Inflammatory macrophage (primary cell): Measurements from ENCODE around the gene ETS1.
A peak's percentile ranks its signal among the peaks of the same experiment; 100 is the strongest.

ENCODE experiments used
- DNase-seq, 2 donors: peaks; one replicate each; pipeline ENCODE4 v3.0.0-alpha.2; 2020 to 2022

Gene ETS1

DNA sequence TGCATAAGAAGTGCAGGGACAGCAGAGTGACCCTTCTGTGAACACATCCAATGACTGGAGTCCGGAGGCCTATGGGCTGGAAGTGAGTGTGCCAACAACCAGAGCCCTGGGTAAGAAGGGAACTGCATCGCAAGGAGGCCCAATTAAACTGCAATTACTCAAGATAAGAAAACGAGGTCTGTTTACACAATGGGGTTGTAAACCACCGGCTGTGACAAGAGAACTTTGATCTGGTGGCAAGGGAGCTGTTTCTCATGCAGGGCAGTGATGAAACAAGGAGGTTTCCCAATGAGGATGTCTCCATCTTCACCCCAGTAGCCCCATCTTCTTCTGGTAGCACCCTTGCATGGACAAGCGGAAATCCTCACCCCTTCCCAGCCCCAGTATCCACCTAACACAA, 21.5 kb downstream of the ETS1 start:
- DNase-seq: peak; percentile 80 to 82

DNA sequence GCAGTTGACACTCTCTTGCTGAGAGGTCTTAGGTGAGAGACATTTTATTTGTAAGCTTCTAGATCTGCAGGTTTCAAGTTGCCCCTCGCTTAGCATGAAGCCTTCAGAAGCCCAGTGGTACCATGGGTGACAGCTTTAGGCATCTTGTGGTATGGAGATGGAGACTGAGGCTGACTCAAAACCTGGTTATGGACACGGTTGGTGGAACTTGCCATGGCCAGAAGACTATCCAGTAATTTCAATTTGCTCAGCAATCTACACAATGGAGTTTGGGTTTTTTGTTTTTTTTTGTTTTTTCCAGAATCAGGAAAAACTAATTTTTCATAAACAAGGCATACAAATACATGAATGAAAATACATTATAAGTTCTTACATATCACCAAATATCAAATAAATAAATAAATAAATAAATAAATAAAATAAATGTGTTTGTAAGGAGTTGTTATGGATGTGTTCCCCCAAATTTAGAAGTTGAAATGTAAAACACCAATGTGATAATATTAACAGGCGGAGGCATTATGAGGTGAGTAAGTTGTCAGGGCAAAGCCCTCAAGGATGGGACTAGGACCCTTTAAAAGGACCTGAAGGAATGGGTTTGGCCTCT, 22.6 kb downstream of the ETS1 start:
- no peak for DNase-seq

DNA sequence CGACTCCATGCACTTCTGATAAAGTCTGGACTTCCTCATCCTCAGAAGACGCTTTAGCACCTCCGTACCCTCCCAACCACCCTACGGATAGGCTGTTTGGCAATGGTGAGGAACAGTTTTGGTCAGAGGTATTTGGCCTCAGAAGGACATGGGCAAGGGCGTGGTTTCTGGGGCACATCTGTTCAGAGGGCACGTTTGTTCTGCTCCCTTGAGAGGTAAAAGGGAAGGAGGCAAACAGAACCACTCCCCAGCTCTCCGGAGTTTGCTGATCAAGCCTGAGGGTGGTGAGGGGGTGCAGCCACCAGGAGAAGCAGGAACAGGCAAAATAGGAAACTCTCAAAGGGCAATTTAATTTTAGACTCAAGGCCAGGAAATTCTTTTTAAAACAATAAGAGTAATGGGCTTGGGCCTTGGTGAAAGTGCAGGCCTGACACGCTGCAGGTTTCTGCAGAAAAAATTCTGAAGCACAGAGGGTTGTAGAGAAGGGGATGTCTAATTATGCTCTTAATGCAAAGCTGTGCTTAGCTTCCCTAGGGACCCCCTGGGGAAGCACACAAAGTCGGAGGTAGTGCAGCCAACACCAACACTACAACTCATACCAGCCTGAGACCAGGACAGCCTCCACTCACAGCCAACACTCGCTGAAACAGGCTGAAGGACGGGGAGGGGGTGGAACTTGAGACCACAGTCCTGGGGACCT, 23.3 kb downstream of the ETS1 start:
- peak; percentile 36 to 61 for DNase-seq

DNA sequence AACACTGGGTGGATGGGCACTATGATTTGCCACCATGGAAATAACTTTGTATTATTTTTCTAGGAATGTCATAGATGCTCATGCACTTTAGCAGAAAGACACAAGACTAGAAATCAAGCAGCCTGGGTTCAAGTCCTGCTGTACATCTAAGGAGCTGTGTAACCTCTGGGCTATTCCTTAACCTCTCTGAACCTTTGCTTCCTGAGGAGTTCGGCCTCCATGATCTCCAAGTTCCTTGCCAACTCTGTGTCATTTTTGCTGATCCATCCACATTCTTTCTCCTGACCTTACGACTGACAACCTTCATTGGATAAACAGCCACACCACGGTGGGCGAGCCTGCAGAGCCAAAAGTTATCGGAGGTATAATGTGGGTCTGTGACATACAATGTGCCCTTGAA, 24.1 kb downstream of the ETS1 start:
- no peak for DNase-seq

DNA sequence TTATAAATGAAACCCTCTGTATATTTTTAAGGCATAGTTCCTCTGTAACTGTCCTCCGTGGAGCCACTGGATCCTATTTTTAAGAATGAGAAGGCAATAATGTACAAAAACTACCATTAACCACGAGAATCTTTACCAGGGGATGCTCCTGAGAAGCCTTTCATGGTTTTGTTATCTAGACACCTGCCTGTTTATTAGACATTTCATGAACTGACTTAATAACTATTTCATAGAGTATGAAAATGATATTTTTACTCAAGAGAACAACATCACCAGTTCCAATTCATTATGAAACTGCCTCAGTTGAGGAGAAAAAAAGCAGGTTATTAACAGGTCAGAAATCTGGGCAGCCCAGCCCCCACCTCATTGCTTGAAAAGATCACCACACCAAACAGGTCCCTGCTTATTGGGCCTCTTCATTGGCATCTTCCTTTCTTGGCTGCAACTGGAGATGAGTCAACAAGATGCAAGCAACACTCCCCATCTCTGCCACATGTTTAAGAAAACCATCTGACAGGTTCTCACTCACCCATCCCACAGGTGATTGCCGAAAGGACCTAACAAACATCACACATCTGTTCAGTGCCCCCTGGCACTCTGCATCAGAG, 27.8 kb downstream of the ETS1 start:
- DNase-seq: no peak

DNA sequence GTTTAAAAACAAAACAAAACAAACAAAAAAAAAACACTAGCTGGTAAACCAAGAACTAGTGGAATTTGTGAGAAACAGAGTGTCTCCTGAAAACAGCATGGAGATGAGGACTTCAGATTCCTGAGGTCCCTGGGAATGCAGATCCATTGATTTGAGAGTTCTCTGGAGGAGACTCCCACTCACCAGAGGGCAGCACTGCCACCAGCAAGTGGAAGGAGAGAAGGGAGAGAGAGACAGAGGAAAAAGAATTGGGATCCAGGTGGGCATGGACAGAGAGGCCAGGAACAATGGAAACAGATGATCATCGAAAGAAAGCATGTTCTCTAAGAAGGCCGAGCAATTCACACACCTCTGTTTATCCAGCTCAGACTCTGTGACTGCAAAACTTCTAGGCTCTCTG, 31.8 kb downstream of the ETS1 start:
- no peak for DNase-seq

DNA sequence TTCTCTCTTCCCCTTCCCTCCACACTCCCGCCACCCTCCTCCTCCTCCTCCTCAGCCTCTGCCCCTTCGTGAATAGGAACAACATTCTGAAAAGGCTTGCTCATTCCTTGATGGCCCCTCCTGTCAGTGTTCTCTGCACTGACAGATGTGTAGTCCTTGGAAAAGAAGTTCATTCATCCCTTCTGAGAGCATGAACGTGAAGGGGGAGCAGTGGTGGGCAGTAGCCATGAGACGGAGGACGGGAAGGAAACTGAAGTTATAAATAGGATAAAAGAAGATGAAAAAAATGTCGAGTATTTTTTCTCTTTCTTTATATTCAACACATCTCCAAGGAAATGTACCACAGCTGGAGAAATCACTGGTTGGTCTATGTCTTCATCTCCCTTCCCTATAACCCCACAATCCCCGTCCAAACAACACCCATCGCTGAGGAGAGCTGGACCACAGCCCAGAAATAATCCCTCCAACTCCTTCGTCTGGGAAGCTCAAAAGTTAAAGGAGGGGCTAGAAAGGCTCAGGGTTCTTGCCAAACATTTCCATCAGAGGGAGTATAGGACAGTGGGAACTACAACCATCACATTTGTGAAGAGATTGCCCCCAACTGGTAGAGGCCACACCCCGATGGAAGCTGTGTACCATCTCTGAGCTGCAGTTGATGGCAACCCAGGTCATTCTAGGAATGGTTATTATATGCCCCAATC, 33.5 kb downstream of the ETS1 start:
- no peak for DNase-seq

DNA sequence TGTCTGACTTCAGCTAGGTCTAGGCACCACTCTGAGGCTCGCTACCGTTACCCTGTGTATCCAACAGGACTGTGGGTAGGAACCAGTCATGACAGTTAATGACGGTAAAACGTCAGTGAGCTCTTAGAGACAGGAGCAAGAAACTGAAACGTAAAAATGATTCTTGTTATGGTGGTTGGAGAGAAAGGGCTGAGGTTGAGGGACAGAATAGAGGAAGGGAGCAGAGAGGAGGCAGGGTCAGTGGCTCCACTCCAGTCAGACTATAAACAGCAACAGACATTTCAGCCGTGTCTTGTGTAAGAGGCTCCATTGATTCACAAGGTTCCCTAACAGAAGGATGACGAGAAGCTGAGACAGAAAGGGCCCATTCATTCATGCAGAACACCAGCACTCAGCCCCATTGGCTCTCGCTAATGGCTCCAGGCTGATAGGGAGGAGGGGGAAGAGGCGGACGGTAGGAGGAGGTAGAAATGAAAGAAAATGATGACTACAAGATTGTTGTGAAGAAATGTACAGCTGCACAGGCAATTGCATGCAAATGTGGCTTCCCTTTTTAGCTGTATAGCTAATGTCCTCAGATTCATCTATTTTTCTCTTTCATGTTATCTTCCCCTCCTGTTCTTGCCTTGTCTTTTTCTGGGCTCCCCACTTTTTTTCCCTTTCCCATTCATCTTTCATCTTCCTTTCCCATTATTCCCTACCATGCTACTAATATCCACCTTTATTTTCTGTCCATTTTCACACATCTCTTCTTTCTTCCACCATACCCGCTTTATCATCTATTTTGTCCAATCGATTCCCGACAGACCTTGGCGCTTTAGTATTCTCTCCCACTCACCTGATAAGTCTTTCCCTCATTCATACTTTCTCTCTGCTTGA, 34.3 kb downstream of the ETS1 start:
- peak; percentile 90 for DNase-seq

DNA sequence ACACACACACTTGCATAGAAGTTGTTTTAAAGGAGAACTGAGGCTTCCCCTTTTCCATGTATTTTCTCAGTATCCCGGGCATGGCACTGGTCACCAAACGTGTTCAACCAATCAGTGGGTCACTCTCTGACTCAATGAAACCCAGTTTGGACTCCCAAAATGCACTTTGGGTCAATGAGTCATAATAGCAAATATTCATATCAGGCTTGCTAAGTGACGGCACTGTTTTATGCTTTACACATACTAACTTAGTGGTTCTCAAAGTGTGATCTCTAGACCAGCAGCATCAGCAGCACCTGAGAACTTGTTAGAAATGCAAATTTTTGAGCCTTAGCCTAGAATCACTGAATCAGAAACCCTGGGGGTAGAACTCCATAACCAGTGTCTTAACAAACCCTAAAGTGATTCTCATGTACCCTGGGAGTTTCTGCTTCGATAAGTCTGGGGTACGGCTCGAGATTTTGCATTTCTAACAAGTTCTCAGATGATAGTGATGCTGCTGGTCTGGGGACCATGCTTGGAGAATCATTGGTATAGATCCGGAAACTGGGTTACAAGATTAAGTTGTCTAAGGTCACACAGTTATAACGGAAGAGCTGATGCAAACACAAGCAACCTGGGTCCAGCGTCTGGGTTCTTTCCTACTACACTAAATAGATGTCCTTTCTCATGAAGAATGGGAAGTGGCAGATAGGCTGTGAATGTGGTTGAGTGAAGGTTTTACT, 35.6 kb downstream of the ETS1 start:
- DNase-seq: peak; percentile 82 to 96

DNA sequence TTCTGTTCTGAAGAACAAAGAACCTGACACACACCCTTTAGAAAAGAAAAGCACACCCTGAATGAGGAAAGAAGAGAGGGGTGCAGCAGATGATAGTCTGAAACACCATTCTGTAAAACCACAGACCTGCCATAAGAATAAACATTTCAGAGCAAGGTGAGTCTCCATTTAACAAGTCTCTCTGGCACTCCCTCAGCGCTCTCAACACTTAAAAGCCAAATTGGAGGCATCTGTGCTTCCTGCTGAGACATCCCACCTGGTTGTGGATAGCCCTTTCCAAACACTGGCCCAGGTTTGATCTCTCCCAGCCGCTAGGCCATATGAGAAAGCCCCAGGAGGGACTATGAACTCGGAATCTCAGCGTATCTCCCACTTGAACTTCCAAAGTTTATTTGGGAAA, 36.3 kb downstream of the ETS1 start:
- no peak for DNase-seq

DNA sequence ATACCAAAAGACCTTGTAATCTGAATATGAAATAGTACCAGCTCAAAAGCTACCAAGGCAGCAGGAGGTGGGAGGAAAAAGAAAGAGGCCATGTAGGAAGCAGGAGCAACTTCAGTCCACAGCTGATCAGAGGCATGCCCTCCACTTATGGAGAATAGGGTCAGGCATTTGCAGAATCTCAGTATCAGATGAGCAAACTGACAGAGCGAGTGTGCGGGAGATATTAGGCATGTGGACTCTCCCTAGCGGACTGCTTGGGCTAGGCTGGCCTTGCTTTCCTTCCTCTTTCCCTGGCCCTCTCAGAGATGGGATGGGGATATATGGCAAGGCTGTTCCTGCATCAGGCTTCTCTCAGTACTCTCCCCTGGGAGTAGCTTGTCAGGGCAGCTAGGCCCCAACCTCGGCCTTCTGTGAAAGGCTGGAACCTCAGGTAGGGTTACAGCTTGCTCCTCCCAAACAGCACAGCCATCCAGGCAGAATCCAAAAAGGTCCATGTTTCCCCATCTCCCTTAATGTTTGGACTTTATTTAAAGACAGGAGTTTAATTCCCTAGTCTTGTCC, 37.0 kb downstream of the ETS1 start:
- peak; percentile 38 to 39 for DNase-seq

DNA sequence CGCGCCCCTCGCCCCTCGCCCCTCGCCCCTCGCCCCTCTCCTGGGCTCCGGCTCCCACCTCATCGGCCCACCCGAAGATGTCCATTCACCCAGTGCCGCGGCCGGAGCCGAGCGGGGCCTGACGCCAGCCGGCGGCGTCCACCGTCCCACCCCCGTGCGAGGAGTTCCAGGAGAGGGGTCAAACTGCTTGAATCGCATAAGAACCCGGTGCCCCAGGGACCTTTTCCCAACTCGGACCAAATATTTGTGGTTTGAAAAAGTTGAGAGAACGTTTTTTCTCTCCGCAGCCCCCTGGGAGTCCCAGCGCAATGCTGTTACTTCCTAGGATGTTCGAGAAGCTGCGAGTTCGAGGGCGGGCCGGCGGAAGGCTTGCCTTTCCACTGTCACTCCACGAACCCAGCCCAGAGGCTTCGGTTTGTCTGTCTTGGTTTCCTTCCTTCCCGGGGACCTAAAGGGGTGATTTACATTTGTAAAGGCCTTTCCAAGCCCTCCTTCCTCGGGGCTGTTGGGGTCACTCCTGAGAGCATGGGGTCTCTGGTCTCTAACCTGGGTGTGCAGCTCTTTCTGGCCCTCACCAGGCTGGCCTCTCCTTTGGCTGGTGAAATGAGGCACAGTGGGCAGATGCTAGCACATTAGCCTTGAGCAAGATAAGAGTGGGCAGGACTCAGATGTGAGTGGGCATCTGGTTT, 38.0 kb downstream of the ETS1 start:
- no peak for DNase-seq

DNA sequence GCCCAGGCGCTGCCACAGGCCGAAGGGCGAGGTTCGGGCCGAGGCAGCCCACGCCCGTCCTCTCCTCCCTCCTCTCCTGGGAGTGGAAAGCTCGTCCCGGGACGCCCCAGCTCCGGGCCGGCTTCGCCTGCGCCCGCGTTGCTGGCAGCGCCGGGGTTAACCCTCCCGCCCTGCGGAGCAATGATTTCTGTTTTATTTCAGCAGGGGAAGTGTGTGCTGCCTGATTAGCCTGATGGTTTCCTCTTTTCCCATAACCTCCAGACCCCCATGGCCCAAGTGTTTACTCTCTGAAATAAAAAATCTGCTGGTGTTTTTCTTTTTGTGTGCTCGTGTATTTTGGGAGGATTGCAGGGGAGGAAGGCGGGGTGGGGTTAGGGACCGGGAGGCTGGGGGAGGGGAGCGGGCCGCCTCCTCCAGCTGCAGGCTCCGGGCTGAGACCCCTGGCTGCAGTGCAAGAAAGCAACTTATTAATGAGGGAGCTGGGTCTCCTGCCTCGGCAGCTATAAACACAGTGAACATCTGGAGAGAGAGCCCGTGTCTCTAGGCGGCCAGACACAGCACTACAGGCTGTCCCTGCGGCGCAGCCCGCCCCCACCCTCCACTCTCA, 38.6 kb downstream of the ETS1 start:
- DNase-seq: peak; percentile 37 to 39

DNA sequence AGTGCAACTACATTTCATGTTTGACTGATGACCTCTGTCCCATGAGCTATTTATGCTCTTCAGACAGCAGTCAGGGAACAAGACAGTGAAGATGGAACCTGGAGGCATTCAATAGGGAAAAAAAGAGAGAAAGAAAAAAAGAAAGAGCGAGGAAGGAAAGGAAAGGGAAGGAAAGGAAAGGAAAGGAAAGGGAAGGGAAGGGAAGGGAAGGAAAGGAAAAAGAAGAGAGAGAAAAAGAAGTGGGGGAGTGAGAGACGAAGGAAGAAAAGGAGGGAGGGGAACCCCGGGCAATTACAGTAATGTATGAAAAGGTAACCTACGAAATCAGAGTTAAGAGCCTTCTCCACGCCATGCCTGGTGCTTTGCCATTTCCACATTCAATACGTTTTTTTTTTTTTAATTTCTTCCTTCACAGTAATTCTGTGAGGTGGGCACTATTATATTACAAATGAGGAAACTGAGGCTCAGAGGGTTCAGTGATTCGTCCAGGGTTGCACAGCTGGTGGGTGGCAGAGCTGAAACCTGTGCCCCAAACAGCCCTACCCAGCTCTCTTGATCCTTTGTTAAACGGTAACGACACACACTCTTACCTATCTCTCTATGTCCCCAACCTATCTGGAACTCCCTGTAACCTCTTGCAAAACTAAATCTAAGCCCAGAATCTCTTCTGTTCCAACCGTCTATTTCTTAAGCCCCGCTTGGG, 39.3 kb downstream of the ETS1 start:
- no peak for DNase-seq

DNA sequence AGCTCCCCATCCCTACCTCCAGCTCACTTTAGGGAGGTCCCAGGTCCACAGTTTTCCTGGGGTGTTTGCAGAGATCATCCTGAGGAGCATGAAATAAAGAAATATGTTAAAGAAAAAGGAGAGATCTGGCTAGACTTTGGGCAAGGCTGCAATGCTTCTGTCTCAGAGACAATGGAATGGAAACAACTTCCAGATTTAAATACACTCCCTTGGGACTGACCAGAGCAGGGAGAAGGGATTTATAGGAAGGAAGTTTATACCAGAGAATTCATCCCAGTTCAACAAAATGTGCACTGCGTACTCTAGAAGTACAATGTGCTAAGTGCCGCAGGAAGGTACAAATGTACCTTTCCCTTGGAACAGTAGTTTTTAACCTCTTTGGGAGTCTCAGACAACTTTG, 40.4 kb downstream of the ETS1 start:
- DNase-seq: no peak

DNA sequence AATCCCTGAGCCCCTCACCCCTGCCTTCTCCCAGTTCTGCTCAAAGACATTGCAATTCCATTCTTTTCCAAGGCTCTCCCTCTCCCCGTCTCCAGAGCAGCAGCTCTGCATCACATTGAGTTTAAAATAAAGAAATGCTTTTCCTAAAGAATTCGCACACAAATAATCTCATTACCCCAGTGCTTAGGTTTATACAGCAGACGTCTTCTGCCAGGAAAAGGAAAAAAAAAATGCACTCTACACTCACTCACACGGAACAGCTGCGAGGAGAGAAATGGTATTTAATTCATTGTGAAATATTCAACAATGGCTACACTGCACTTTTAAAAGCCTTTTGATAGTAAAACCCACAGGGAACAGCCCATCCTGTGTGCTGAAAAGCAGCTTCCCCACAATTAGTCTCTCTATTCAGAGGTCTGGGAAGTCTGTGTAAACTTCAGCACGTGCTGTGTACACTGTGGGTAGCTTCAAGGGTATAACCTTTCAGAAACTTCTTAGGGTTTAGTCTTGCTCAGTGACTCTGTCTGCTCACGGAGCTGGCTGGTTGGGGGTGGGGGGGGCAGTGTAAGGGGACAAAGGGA, 42.8 kb downstream of the ETS1 start:
- DNase-seq: no peak

DNA sequence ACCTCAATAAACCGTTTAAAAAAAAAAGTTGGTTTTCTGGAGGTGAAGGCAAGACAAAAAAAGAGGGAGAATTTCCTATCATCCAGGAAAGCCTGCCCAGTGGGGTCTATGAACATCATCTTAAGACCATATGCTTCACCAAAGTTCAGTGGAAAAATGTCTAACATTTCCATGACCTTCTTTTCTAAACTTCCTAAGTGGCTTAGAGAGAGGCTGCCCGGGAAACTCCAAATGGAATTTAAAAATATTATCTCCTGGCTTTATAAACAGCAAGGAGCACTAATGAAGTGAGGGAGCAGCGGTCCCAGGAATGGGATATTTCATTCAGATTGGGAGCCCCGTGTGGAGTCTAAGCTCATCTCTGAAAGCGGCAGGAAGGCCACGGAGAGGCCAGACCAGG, 46.9 kb downstream of the ETS1 start:
- no peak for DNase-seq

DNA sequence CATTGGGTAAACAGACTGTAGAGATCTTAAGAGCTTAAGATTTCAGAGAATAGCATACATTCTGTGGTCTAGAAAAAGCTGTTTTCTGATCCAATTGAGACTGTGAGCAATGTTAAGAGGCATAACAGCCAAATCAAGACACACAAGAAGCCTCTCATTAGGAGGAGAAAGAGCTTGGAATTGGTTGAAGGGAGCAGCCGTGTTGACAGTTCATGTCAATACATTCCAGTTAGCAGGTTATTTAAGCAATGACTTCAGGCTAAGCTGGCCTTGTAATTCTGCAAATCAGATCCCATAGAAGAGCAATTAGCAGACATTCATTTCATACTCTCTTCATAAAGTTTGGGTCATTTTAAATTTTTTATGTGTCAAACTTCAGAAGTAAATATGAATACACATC, 50.9 kb downstream of the ETS1 start:
- no peak for DNase-seq
